K562 (cell line): ENCODE results near the gene DNAH3. TPM values are rescaled to one million over a fixed set of nuclear protein-coding genes. Genes with fewer than 3 reads are reported as not detected.

Experiments used
- ATF7 ChIP-seq: fragments of 450-650 bp; IDR thresholded peaks from 2 replicates; pipeline ENCODE4 v1.7.1; 2014; ENCODE audit warnings: mild to moderate bottlenecking, moderate library complexity
- CBX1 ChIP-seq: sonication (generic); IDR thresholded peaks from 2 replicates; pipeline ENCODE4 v1.6.1; 2016; ENCODE audit warnings: antibody characterized with exemption, low read depth, mild to moderate bottlenecking
- CCNT2 ChIP-seq: IDR thresholded peaks from 2 replicates; pipeline ENCODE4 v1.6.1; 2011; ENCODE audit warnings: borderline replicate concordance, low read depth, mild to moderate bottlenecking, moderate library complexity, mixed read lengths, low read length; ENCODE audit not compliant: insufficient read length; ENCODE audit errors: extremely low read depth
- ELF1 ChIP-seq: fragments of 200-800 bp; sonication (Bioruptor generic); IDR thresholded peaks from 2 replicates; pipeline ENCODE4 v1.6.1; 2016; ENCODE audit warnings: missing genetic modification characterization, missing compliant biosample characterization
- HDAC8 ChIP-seq: fragments of 450-650 bp; IDR thresholded peaks from 2 replicates; pipeline ENCODE4 v1.6.1; 2016; ENCODE audit warnings: mild to moderate bottlenecking, missing genetic modification characterization, moderate library complexity, missing compliant biosample characterization
- PHB2 ChIP-seq: fragments of 450-650 bp; IDR thresholded peaks from 2 replicates; pipeline ENCODE4 v1.6.1; 2017; ENCODE audit warnings: low read depth
- PHF21A ChIP-seq: fragments of 450-650 bp; IDR thresholded peaks from 2 replicates; pipeline ENCODE4 v1.6.1; 2017; ENCODE audit warnings: low read depth, borderline replicate concordance
- RBM14 ChIP-seq: fragments of 200-400 bp; formaldehyde crosslinking; IDR thresholded peaks from 2 replicates; pipeline ENCODE4 v1.6.1; 2018; ENCODE audit warnings: low read depth, mild to moderate bottlenecking, low read length, moderate library complexity, borderline replicate concordance; ENCODE audit not compliant: insufficient read depth
- STAG1 ChIP-seq: sonication (generic); formaldehyde crosslinking; IDR thresholded peaks from 2 replicates; pipeline ENCODE4 v1.5.0; 2020; ENCODE audit warnings: missing genetic modification reagents, borderline replicate concordance
- TCF3 ChIP-seq: sonication (generic); formaldehyde crosslinking; IDR thresholded peaks from 2 replicates; pipeline ENCODE4 v1.4.0; 2020; ENCODE audit warnings: mild to moderate bottlenecking, missing genetic modification reagents
- ZC3H11A ChIP-seq: IDR thresholded peaks from 2 replicates; pipeline ENCODE4 v1.6.1; 2012; ENCODE audit warnings: low read depth, low read length, improper control_type of control experiment
- ZNF134 ChIP-seq: fragments of 250-450 bp; sonication (Bioruptor Pico); conservative IDR thresholded peaks from 2 replicates; pipeline ENCODE4 v1.4.0; 2020
- ZNF140 ChIP-seq: fragments of 250-450 bp; sonication (Bioruptor Pico); IDR thresholded peaks from 2 replicates; pipeline ENCODE4 v1.8.0; 2021; ENCODE audit warnings: moderate library complexity, mild to moderate bottlenecking, inconsistent platforms
- ZNF217 ChIP-seq: sonication (generic); formaldehyde crosslinking; IDR thresholded peaks from 2 replicates; pipeline ENCODE4 v1.8.0; 2022; ENCODE audit warnings: mild to moderate bottlenecking, missing genetic modification reagents
- ZNF445 ChIP-seq: fragments of 250-450 bp; sonication (Bioruptor Pico); IDR thresholded peaks from 2 replicates; pipeline ENCODE4 v1.4.0; 2020; ENCODE audit warnings: low read depth, mild to moderate bottlenecking, moderate library complexity
- polyA plus RNA-seq, 8 experiments: library from polyadenylated mRNA; depleted of rRNA in 4 of 8; stranded (reverse) in 5 of 8; unstranded in 3 of 8; fragments of >200 nt; fragmentation: Nextera tagmentation in 2 of 8; fragmentation: Illumina TruSeq in 1 of 8; extraction: Ambion mirVana in 2 of 8; extraction: Trizol in 1 of 8; gene quantifications; 2 replicates each; pipeline versions ENCODE4 v1.2.1 to v1.2.3, GENCODE V29; 2011 to 2014; ENCODE audit warnings: inconsistent platforms in 1 of 8, missing spikeins in 1 of 8
- total RNA-seq, 7 experiments: library from RNA; depleted of rRNA in 6 of 7; stranded (reverse); fragments of >200 nt in 6 of 7; fragmentation: Illumina TruSeq in 2 of 7; extraction: Trizol in 2 of 7; gene quantifications; 2 replicates each; pipeline versions ENCODE4 v1.2.1 to v1.2.3, GENCODE V29; 2011 to 2021; ENCODE audit warnings: low replicate concordance in 1 of 7
- TF ChIP-seq, protein P1 (sequence below): fragments of 250-450 bp; sonication (Bioruptor Pico); IDR thresholded peaks from 2 replicates; pipeline ENCODE4 v1.8.0; 2022; ENCODE audit warnings: moderate library complexity, mild to moderate bottlenecking, inconsistent platforms
- TF ChIP-seq, protein P2 (sequence below): sonication (generic); formaldehyde crosslinking; IDR thresholded peaks from 2 replicates; pipeline ENCODE4 v1.8.1; 2022; ENCODE audit warnings: missing genetic modification reagents
- TF ChIP-seq, protein P3 (sequence below): fragments of 450-650 bp; IDR thresholded peaks from 2 replicates; pipeline ENCODE4 v1.6.1; 2017; ENCODE audit warnings: mild to moderate bottlenecking, moderate library complexity
- TF ChIP-seq, protein P4 (sequence below): fragments of 250-450 bp; sonication (Bioruptor Pico); IDR thresholded peaks from 2 replicates; pipeline ENCODE4 v1.8.0; 2021; ENCODE audit warnings: moderate library complexity, mild to moderate bottlenecking, inconsistent platforms
- TF ChIP-seq, protein P5 (sequence below): fragments of 250-450 bp; sonication (Bioruptor Pico); IDR thresholded peaks from 2 replicates; pipeline ENCODE4 v1.5.0; 2020; ENCODE audit warnings: mild to moderate bottlenecking
- TF ChIP-seq, protein P6 (sequence below), 3 experiments: fragments of 200-800 bp in 1 of 3; sonication (Bioruptor generic) in 1 of 3; sonication (generic) in 1 of 3; formaldehyde crosslinking in 1 of 3; IDR thresholded peaks; 2 replicates each; pipeline versions ENCODE4 v1.6.1 to v1.8.0; 2016 to 2022; ENCODE audit warnings: mild to moderate bottlenecking in 2 of 3, missing compliant biosample characterization in 2 of 3, missing genetic modification characterization in 2 of 3, missing genetic modification reagents in 1 of 3

The DNAH3 gene
- total and polyA plus RNA-seq, 9 of the 15 experiments (the other 6 are each of a cell fraction or from before 2014, with no cell fraction given), result 0.32 to 0.84 (median 0.44) TPM

DNA sequence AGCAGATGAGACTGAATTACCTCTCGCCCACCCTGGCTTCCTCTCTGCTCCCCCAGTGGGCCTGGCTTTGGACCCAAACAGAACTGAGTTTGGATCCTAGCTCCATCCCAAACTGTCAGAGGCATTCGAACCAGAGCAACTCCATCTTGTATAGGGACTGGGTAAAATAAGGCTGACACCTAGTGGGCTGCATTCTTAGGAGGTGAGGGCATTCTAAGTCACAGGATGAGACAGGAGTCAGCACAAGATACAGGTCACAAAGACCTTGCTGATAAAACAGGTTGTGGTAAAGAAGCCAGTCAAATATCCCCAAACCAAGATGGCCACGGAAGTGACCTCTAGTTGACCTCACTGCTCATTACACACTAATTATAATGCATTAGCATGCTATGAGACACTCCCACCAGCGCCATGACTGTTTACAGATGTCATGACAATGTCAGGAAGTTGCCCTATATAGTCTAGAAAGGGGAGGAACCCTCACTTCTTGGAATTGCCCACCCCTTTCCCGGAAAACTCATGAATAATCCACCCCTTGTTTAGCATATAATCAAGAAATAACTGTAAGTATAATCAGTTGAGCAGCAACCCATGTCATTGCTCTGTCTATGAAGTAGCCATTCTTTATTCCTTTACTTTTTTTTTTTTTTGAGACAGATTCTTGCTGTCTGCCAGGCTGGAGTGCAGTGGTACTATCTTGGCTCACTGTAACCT is 205.6 kb downstream of the DNAH3 start (continued):
- peak; percentile 34; the same call in 1 of the 2 replicates for TF ChIP-seq TCF3 (CRISPR knock-in tag)
- TF ChIP-seq CBX1, result no peak
- TF ChIP-seq HDAC8, result peak; percentile 100
- TF ChIP-seq, protein P1, sequence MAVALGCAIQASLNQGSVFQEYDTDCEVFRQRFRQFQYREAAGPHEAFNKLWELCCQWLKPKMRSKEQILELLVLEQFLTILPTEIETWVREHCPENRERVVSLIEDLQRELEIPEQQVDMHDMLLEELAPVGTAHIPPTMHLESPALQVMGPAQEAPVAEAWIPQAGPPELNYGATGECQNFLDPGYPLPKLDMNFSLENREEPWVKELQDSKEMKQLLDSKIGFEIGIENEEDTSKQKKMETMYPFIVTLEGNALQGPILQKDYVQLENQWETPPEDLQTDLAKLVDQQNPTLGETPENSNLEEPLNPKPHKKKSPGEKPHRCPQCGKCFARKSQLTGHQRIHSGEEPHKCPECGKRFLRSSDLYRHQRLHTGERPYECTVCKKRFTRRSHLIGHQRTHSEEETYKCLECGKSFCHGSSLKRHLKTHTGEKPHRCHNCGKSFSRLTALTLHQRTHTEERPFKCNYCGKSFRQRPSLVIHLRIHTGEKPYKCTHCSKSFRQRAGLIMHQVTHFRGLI (CRISPR knock-in tag), result peak; percentile 100
- TF ChIP-seq ELF1 (tag), result peak; percentile 67; the same call in 1 of the 2 replicates
- TF ChIP-seq, protein P2, sequence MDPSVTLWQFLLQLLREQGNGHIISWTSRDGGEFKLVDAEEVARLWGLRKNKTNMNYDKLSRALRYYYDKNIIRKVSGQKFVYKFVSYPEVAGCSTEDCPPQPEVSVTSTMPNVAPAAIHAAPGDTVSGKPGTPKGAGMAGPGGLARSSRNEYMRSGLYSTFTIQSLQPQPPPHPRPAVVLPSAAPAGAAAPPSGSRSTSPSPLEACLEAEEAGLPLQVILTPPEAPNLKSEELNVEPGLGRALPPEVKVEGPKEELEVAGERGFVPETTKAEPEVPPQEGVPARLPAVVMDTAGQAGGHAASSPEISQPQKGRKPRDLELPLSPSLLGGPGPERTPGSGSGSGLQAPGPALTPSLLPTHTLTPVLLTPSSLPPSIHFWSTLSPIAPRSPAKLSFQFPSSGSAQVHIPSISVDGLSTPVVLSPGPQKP (CRISPR knock-in tag), result no peak
- TF ChIP-seq, protein P3, sequence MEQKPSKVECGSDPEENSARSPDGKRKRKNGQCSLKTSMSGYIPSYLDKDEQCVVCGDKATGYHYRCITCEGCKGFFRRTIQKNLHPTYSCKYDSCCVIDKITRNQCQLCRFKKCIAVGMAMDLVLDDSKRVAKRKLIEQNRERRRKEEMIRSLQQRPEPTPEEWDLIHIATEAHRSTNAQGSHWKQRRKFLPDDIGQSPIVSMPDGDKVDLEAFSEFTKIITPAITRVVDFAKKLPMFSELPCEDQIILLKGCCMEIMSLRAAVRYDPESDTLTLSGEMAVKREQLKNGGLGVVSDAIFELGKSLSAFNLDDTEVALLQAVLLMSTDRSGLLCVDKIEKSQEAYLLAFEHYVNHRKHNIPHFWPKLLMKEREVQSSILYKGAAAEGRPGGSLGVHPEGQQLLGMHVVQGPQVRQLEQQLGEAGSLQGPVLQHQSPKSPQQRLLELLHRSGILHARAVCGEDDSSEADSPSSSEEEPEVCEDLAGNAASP, result no peak
- no peak for TF ChIP-seq PHF21A
- TF ChIP-seq, protein P4, sequence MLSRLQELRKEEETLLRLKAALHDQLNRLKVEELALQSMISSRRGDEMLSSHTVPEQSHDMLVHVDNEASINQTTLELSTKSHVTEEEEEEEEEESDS, result peak; percentile 83
- TF ChIP-seq, protein P5, sequence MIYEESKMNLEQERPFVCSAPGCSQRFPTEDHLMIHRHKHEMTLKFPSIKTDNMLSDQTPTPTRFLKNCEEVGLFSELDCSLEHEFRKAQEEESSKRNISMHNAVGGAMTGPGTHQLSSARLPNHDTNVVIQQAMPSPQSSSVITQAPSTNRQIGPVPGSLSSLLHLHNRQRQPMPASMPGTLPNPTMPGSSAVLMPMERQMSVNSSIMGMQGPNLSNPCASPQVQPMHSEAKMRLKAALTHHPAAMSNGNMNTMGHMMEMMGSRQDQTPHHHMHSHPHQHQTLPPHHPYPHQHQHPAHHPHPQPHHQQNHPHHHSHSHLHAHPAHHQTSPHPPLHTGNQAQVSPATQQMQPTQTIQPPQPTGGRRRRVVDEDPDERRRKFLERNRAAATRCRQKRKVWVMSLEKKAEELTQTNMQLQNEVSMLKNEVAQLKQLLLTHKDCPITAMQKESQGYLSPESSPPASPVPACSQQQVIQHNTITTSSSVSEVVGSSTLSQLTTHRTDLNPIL, result peak; percentile 99
- TF ChIP-seq ZNF140 (CRISPR knock-in tag), result peak; percentile 99
- peak; percentile 93 for TF ChIP-seq ZNF134 (CRISPR knock-in tag)
- no peak for TF ChIP-seq RBM14
- TF ChIP-seq, protein P6, sequence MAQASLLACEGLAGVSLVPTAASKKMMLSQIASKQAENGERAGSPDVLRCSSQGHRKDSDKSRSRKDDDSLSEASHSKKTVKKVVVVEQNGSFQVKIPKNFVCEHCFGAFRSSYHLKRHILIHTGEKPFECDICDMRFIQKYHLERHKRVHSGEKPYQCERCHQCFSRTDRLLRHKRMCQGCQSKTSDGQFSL (CRISPR knock-in tag; IDR thresholded peaks at IDR 0.05), result no peak
- TF ChIP-seq, protein P6 (tag; IDR thresholded peaks at IDR 0.05), result peak in 1 of 2 experiments; percentile 99; a peak in 2 of 4 replicates
- peak; percentile 82; the same call in 1 of the 2 replicates for TF ChIP-seq ATF7
- no peak for TF ChIP-seq ZC3H11A
- peak; percentile 99 for TF ChIP-seq ZNF445 (CRISPR knock-in tag)
- TF ChIP-seq CCNT2, result no peak
- no peak for TF ChIP-seq PHB2
- no peak for TF ChIP-seq ZNF217 (CRISPR knock-in tag)
- TF ChIP-seq STAG1, result no peak
